GM12875 (cell line): ENCODE measurements around the gene CADPS2.

ENCODE experiments used
- H3K4me3 ChIP-seq: one replicate; pipeline ENCODE4 v1.5.1; 2011; ENCODE audit warnings: low read depth, low read length, control low read depth
- CTCF ChIP-seq: IDR thresholded peaks from 2 replicates; pipeline ENCODE4 v1.5.1; 2011; ENCODE audit warnings: low read depth, mild to moderate bottlenecking, control low read depth, inconsistent platforms, low read length, moderate library complexity, borderline replicate concordance; ENCODE audit not compliant: insufficient read depth

The CADPS2 gene

GRCh38 chr7:122858320-122858719 lies 27.9 kb downstream of the CADPS2 start:
- TF ChIP-seq CTCF = no peak
- no peak overlapping the region for H3K4me3 ChIP-seq

GRCh38 chr7:122850528-122850927 lies 35.7 kb downstream of the CADPS2 start:
- no peak overlapping the region for H3K4me3 ChIP-seq
- no peak for TF ChIP-seq CTCF

GRCh38 chr7:122849957-122850328 lies 36.3 kb downstream of the CADPS2 start:
- H3K4me3 ChIP-seq = no peak overlapping the region
- TF ChIP-seq CTCF = no peak

GRCh38 chr7:122849322-122849956 lies 36.8 kb downstream of the CADPS2 start:
- H3K4me3 ChIP-seq = no peak overlapping the region
- no peak for TF ChIP-seq CTCF

- TF ChIP-seq CTCF = no peak
- H3K4me3 ChIP-seq = no peak overlapping the region
These were observed 38.3 kb downstream of the CADPS2 start for GRCh38 chr7:122847871-122848473.

- no peak overlapping the region for H3K4me3 ChIP-seq
- no peak for TF ChIP-seq CTCF
These were observed 39.7 kb downstream of the CADPS2 start for GRCh38 chr7:122846591-122846990.

- no peak overlapping the region for H3K4me3 ChIP-seq
- no peak for TF ChIP-seq CTCF
These were observed 41.0 kb downstream of the CADPS2 start for GRCh38 chr7:122845286-122845685.
